ENCODE data around the gene NR6A1. TPM values are rescaled to one million over a fixed set of nuclear protein-coding genes. Genes with fewer than 3 reads are reported as not detected.

The NR6A1 gene
- total RNA-seq, 1 donor from 2014 or later: 302 TPM

- Histone ChIP-seq H3K27ac (peak overlapping the region; percentile 91), H3K9ac (no peak overlapping the region), H3K27me3 (no peaks in the 10 kb centered on the region), H2AFZ (replicated peaks) (no peak overlapping the region), H3K4me2 (peak overlapping the region; percentile 95), H4K20me1 (ENCODE audit: low read depth) (peaks cover 64% of the 10 kb centered on the region), H3K9me3 (ENCODE audit: low read depth) (no peaks in the 10 kb centered on the region), H3F3A (ENCODE audit: low read depth) (peaks cover 74% of the 10 kb centered on the region), H3K4me3 (peak overlapping the region; percentile 94), H3K36me3 (no peaks in the 10 kb centered on the region), H3K79me2 (ENCODE audit: low read depth) (peaks cover 91% of the 10 kb centered on the region), H3K4me1 (peaks cover 64% of the 10 kb centered on the region)
- no peak for DNase-seq (ENCODE audit: low spot score)
- H3K4me1 Mint-ChIP-seq: peaks cover 67% of the 10 kb centered on the region
- peaks cover 5% of the 10 kb centered on the region for H3K27me3 Mint-ChIP-seq (ENCODE audit: insufficient read depth, low read depth)
- peak overlapping the region; percentile 18 for H3K4me3 Mint-ChIP-seq
- peak; percentile 40 for TF ChIP-seq CTCF (IDR thresholded peaks at IDR 0.05)
- no peak for TF ChIP-seq EZH2phosphoT487 (IDR thresholded peaks at IDR 0.05)
- TF ChIP-seq EZH2 (IDR thresholded peaks at IDR 0.05): no peak
- H3K9me3 Mint-ChIP-seq: no peaks in the 10 kb centered on the region
- H3K27ac Mint-ChIP-seq: peak overlapping the region; percentile 9
- no peaks in the 10 kb centered on the region for H3K36me3 Mint-ChIP-seq
Observed at GRCh38 chr9:124766815-124767554, 4.1 kb downstream of the NR6A1 start.

- no peaks in the 10 kb centered on the region for H3K9me3 Mint-ChIP-seq
- TF ChIP-seq EZH2phosphoT487 (IDR thresholded peaks at IDR 0.05): no peak
- no peak for TF ChIP-seq EZH2 (IDR thresholded peaks at IDR 0.05)
- TF ChIP-seq CTCF (IDR thresholded peaks at IDR 0.05): no peak
- Histone ChIP-seq H3K4me1 (peaks cover 70% of the 10 kb centered on the region), H3K27ac (peak overlapping the region; percentile 91), H3K79me2 (ENCODE audit: low read depth) (peaks cover 97% of the 10 kb centered on the region), H4K20me1 (ENCODE audit: low read depth) (peaks cover 71% of the 10 kb centered on the region), H3K27me3 (no peaks in the 10 kb centered on the region), H3K9me3 (ENCODE audit: low read depth) (no peaks in the 10 kb centered on the region), H3K4me2 (peak overlapping the region; percentile 95), H2AFZ (replicated peaks) (no peak overlapping the region), H3K9ac (peak overlapping the region; percentile 6), H3F3A (ENCODE audit: low read depth) (peaks cover 80% of the 10 kb centered on the region), H3K4me3 (peak overlapping the region; percentile 94), H3K36me3 (no peaks in the 10 kb centered on the region)
- no peaks in the 10 kb centered on the region for H3K36me3 Mint-ChIP-seq
- DNase-seq (ENCODE audit: low spot score): no peak
- H3K4me1 Mint-ChIP-seq: peaks cover 73% of the 10 kb centered on the region
- H3K27ac Mint-ChIP-seq: no peak overlapping the region
- peaks cover 5% of the 10 kb centered on the region for H3K27me3 Mint-ChIP-seq (ENCODE audit: insufficient read depth, low read depth)
- no peak overlapping the region for H3K4me3 Mint-ChIP-seq
Observed at GRCh38 chr9:124766326-124766725, 4.8 kb downstream of the NR6A1 start.

- H3K4me3 Mint-ChIP-seq: peak overlapping the region; percentile 34
- H3K9me3 Mint-ChIP-seq: no peaks in the 10 kb centered on the region
Observed at GRCh38 chr9:124765439-124765835, 5.7 kb downstream of the NR6A1 start.

More at GRCh38 chr9:124765439-124765835, 5.7 kb downstream of the NR6A1 start:
- Histone ChIP-seq H3K27me3 (no peaks in the 10 kb centered on the region), H3K4me2 (peak overlapping the region; percentile 95), H2AFZ (replicated peaks) (no peak overlapping the region), H3K4me3 (peak overlapping the region; percentile 94), H4K20me1 (ENCODE audit: low read depth) (peaks cover 80% of the 10 kb centered on the region), H3K4me1 (peaks cover 79% of the 10 kb centered on the region), H3K79me2 (ENCODE audit: low read depth) (peaks cover 100% of the 10 kb centered on the region), H3K27ac (peak overlapping the region; percentile 91), H3K9ac (peak overlapping the region; percentile 6), H3K9me3 (ENCODE audit: low read depth) (no peaks in the 10 kb centered on the region), H3F3A (ENCODE audit: low read depth) (peaks cover 84% of the 10 kb centered on the region), H3K36me3 (no peaks in the 10 kb centered on the region)
- Mint-ChIP-seq H3K36me3 (no peaks in the 10 kb centered on the region), H3K27ac (no peak overlapping the region), H3K27me3 (ENCODE audit: insufficient read depth, low read depth) (peaks cover 5% of the 10 kb centered on the region), H3K4me1 (peaks cover 82% of the 10 kb centered on the region)
- peak; percentile 66 for DNase-seq (ENCODE audit: low spot score)
- no peak for TF ChIP-seq EZH2phosphoT487 (IDR thresholded peaks at IDR 0.05)
- TF ChIP-seq CTCF (IDR thresholded peaks at IDR 0.05): no peak
- no peak for TF ChIP-seq EZH2 (IDR thresholded peaks at IDR 0.05)

Measured in neural progenitor cell (in vitro differentiated cells).